Measurements from ENCODE around the gene BEST3.

The BEST3 gene

GRCh38 chr12:69698769-69699540 is at the start of gene BEST3:
BEST3 (minus strand) TSS chr12:69699303; CDS start chr12:69697798, 1,505 bp downstream.
- no peak for DNase-seq

GRCh38 chr12:69744109-69744508 is 45.0 kb upstream of the BEST3 start:
- no peak for DNase-seq

GRCh38 chr12:69739287-69740191 is 40.4 kb upstream of the BEST3 start:
- DNase-seq = peak; percentile 61

- peak; percentile 93 for DNase-seq
Measured at GRCh38 chr12:69738351-69739286, 39.5 kb upstream of the BEST3 start, which contains the start of gene RAB3IP. RAB3IP (plus strand) TSS chr12:69738860; CDS start chr12:69755409, 16,549 bp downstream.

- DNase-seq = no peak
Measured at GRCh38 chr12:69733638-69734037, 34.5 kb upstream of the BEST3 start.

GRCh38 chr12:69732088-69732487 is 33.0 kb upstream of the BEST3 start:
- DNase-seq = no peak

- no peak for DNase-seq
Measured at GRCh38 chr12:69726922-69727321, 27.8 kb upstream of the BEST3 start.

GRCh38 chr12:69720750-69721149 is 21.6 kb upstream of the BEST3 start:
- no peak for DNase-seq

GRCh38 chr12:69719336-69720316 is 20.5 kb upstream of the BEST3 start:
- DNase-seq = no peak

- no peak for DNase-seq
Measured at GRCh38 chr12:69714542-69714941, 15.4 kb upstream of the BEST3 start.

- no peak for DNase-seq
Measured at GRCh38 chr12:69712826-69713225, 13.7 kb upstream of the BEST3 start.

GRCh38 chr12:69708649-69709048 is 9.5 kb upstream of the BEST3 start:
- DNase-seq = no peak

GRCh38 chr12:69704357-69704756 is 5.3 kb upstream of the BEST3 start:
- DNase-seq = no peak

- no peak for DNase-seq
Measured at GRCh38 chr12:69703146-69703642, 4.1 kb upstream of the BEST3 start.

- no peak for DNase-seq
Measured at GRCh38 chr12:69701826-69702225, 2.7 kb upstream of the BEST3 start.

- no peak for DNase-seq
Measured at GRCh38 chr12:69698054-69698453, 1.0 kb downstream of the BEST3 start.

GRCh38 chr12:69694123-69694522 is 5.0 kb downstream of the BEST3 start:
- no peak for DNase-seq

GRCh38 chr12:69689638-69690037 is 9.5 kb downstream of the BEST3 start:
- no peak for DNase-seq

GRCh38 chr12:69688471-69689427 is 10.4 kb downstream of the BEST3 start:
- peak; percentile 17 for DNase-seq

GRCh38 chr12:69688021-69688420 is 11.1 kb downstream of the BEST3 start:
- DNase-seq = no peak
